ENCODE data around the gene EDA2R.

The EDA2R gene, protein sequence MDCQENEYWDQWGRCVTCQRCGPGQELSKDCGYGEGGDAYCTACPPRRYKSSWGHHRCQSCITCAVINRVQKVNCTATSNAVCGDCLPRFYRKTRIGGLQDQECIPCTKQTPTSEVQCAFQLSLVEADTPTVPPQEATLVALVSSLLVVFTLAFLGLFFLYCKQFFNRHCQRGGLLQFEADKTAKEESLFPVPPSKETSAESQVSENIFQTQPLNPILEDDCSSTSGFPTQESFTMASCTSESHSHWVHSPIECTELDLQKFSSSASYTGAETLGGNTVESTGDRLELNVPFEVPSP

DNA sequence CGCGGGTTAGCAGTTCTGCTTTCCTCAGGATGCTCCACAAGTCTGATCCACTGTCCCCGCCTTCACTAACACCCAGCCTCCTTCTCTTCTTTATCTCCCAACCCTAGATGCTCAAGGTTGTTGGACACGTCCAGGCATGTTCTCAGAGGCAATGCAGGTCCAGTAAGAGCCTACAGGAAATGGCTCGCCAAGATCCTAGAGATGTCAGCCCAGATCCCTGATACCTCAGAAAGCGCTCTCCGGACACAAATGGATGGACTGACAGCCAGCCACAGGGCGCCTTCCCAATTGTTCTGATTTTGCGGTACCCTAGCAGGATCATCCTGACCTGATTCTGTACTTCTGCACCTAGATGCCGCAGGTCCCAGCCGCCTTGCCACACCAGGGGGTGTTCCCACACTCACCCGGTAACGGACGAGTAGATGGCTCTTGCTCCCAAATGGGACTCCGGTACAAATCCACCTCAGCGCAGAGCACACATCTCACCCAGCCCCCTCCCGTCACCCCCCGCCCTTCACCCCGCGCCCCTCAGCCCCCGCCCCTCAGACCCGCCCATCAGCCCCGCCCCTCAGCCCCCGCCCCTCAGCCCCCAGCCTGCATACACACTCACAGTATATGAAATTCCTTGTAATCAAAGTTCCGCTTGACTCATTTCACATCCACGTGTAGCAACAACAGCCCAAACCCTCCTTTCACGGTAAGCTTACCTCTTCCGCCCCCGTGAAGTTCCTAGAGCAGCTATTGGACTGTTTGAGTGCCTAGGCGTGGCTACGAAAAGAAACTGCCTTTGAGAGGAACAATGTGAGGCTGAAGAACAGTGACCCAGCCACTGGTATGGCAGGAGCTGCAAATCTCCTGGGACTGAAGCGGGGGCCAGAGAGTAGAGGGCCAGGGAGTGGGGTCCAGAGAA lies at the start of gene EDA2R:
EDA2R (minus strand) TSS at position 488 of the 910 bp plus-strand sequence. CDS start 23,058 bp downstream, outside the sequence.
- DNase-seq (ENCODE audit: low read depth in 2 of 2) = no peak

DNA sequence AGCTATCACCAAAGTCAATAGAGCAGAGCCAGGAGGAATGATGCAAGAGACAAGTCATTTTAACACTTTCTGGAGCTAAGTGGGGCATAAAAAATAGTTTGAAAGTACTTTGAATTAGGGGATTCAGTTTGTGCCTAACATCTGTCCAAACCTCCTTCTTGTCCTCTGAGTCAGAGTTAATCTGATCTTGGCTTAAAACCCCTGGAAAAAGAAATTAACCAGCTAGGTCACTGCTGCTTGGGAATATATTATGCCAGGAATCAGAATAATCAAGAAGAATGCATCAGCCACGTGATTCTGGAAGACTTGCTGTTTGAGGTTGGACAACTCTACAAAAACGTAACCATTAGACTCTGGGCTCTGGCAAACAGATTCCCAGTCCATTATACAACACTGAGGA lies 45.3 kb upstream of the EDA2R start:
- no peak for DNase-seq (ENCODE audit: low read depth in 2 of 2)

DNA sequence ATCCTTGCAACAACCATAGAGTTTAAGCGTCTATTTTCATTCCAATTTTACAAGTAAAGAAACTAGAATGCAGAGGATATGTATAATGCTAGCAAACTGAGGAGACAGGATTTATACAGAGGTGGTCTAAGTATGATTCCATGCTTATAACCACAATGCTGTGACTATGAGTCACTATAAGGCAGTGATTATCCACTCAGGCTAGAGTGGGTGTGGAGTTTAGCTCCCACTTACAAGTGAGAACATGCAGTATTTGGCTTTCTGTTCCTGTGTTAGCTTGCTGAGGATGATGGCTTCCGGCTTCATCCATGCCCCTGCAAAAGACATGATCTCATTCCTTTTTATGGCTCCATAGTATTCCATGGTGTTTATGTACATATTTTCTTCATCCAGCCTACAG lies 41.6 kb upstream of the EDA2R start:
- no peak for DNase-seq (ENCODE audit: low read depth in 2 of 2)

DNA sequence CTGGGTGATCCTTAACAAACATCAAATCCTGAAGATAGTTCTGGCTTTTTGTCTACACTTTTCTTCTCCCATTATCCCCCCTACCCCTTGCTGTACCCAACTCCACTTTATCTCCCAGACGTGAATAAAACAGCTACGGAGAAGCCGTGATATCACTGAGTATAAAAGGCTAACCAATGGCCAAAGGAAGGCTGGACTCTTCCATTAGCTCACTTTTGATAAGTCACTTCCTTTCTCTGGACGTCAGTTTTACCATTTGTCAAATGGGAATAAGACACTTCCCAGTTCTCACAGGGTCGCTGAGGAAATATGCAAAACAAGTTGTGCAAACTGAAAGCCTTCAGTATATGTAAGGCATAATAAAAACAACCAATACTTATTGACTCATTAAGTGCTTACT lies 38.6 kb upstream of the EDA2R start:
- no peak for DNase-seq (ENCODE audit: low read depth in 2 of 2)

DNA sequence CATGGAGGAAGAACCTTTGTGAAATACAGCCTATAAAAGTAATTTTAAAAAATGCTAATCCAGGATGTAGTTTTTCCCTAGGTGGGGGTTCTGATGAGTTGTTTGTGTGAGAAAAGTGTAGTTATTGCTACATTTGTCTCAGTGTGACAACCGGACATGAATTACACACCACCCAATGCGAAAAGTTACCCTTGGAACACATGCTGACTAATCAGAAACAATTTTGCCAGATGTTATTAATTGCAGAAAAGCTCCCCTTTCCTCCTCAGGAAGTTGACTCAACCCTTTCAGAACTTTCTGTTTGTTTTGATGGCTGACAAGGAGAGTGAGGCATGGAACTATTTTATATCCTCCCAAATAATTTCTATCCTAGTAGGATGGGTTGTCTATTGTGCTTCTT lies 38.1 kb upstream of the EDA2R start:
- no peak for DNase-seq (ENCODE audit: low read depth in 2 of 2)

DNA sequence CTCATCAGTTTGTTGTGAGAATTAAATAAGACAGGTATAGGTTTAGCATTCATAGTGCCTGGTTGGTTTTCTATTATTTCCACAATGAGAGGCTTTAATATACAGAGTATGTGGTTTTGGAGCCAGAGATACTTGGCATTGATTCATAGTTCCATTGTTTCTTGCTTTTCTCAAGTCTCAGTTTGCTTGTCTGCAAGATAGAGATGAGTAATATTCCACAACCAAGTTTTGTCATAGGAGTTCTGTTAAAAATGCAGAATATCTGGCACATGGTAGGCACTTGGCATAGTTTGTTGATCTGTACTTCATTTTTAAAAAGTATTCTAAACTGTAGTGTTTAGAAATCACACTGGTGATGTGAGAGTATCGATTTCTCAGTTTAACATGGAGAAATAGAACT lies 37.5 kb upstream of the EDA2R start:
- DNase-seq (ENCODE audit: low read depth in 2 of 2) = no peak

DNA sequence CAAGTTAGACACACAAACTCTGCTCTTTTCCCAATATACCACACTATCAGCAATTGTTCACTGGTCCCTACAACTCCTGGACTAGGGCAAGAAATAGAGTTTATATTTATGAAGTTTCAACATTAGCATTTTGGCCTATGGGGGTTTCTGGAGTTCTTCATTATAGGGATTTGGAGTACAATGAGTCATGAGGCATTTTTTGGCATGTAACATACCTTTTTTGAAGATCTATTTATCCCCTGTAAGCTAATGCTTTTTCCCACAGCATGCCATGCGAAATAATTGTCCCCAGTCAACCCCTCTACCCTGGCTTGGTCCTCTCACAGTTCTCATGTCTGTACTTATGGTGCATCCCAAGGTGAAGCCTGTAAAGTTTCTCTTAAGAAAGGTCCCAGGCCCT lies 36.7 kb upstream of the EDA2R start:
- no peak for DNase-seq (ENCODE audit: low read depth in 2 of 2)

DNA sequence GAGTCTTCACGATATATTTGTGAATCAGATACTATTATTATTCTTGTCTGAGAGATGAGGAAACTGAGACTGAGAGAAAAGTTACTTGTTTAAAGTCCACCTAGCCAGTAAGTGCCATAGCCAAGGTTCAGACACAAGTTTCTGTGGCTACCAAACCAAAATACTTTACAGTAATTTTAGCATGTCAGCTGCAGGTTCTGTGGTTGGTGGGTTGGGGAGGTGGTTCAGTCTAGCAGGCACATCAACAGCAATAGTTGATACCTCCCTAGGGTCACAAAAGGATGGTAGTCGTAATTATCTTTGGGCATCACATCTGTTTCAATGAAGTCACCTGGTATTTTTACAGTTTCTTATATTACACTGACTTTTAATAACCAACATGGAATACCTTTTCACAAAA lies 35.6 kb upstream of the EDA2R start:
- DNase-seq (ENCODE audit: low read depth in 2 of 2) = no peak

DNA sequence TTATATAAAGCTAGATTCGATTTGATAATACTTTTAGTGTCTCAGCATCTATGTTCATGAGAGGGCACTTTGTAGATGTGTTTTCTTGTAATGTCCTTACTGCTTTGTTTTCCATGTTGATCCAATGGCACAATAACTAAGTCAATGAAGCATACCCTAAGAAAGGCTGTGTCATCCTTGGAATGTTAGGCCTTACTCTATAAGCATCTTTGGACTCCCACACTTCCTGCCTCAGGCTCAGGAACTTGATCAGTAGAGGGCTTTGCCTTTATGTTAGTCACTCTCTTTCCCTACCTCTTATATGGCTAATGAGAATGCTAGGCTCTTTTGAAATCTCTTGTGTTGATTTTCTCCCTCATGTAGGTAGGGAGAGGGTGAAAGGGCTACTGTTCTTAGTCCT lies 33.2 kb upstream of the EDA2R start:
- no peak for DNase-seq (ENCODE audit: low read depth in 2 of 2)

DNA sequence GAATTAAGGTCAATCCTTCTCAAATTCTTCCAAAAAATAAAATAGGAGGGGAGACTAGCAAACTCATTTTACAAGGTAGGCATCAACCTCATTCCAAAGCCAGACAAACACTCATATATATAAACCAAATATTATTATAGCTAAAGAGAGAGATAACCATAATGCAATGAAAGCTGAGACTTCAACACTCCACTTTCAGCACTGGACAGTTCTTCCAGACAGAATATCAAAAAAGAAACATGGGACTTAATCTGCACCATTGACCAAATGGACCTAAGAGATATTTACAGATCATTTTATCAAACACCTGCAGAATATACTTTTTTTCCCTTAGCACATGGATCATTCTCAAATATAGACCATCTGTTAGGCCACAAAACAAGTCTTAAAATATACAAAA lies 15.5 kb upstream of the EDA2R start:
- DNase-seq (ENCODE audit: low read depth in 2 of 2) = no peak

DNA sequence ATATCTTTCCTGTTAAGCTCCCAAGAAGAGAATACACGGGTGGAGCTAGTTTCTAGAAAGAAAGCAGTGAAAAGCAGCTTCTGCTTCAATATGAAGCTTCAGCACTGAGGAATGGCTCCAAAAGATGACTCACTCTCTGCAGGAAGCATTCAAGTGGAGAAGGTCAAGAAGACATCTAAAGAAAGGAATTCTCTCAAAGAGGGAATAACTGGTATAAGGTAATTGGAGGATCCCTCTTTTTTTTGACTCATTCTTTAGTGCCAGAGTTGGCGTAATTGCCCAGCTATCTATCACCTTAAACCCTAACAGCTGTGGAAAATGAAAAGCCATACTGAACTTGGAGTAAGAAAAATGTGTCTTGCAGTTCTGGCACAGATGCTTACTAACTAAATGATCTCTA lies 3.5 kb downstream of the EDA2R start:
- DNase-seq (ENCODE audit: low read depth in 2 of 2) = no peak

DNA sequence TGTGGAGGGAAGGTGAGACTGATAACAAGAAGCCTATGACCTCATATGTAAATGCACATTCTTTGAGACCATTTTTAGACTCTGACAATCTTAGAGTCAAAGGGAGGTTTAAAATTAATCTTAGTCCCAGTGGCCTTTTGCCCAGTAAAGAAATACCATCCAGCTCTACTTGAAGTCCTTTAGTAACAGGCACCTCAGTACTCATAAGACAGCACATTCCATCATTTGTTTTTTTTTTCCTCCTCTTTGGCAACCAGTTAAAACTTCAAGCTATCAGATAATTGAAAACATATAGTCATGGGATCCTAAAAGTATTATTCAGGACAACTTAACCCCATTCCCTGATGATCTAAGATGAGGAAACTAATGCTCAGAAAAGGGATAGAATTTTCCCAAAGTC lies 4.6 kb downstream of the EDA2R start:
- DNase-seq (ENCODE audit: low read depth in 2 of 2) = no peak

DNA sequence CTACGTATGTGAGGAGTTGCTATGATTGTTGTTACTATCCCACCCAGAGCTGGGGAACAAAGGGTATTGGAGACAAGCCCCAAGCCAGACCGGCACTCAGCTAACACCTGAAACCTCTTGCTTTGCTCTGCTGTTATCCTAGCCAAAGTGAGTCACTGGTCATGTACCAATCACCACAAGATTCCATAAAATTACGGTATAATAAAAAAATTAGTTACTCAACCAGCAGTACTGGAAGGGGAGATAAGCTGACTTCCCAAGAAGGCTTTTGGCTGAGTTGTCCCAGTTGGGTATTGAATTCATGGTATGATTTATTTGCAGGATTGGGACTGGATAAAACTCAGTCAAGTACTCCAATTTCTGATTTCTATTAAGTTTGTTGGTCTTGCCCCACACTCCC lies 5.3 kb downstream of the EDA2R start:
- DNase-seq (ENCODE audit: low read depth in 2 of 2) = no peak

DNA sequence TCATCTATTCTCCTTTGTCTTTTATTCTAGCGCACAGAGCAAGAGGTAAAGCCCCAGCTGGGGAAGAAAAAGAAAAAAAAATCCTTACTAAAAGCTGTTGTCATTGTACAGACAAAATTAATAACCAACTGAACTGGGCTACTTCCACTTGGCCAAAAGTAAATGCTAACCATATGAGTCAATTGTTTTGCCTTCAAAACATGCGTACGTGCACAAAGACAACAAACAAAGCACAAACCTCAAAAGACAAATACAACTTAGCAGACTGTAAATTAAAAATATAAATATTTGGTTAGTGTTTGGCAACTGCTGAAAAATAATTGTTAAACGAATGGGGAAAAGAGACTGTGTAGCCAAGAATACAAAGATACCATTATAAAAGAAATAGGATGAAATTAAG lies 5.9 kb downstream of the EDA2R start:
- DNase-seq (ENCODE audit: low read depth in 2 of 2) = no peak

DNA sequence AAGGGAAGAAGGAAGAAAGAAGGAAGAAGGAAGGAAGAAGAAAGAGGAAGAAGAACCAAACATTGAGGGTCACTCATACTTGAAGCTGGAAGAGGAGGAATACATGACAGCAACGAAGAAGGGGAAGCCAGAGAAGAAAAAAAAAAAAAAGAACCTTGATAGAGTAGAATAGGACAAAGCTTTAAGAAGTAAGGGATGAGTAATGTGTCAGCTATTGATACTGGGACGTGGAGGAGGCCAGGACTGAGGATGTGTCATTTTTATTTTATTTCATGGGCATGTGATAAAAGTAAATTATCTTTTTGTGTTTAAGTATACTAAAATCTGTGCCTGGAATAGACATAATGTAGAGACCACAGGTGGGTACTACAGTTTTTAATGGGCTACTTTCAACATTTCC lies 6.4 kb downstream of the EDA2R start:
- no peak for DNase-seq (ENCODE audit: low read depth in 2 of 2)

DNA sequence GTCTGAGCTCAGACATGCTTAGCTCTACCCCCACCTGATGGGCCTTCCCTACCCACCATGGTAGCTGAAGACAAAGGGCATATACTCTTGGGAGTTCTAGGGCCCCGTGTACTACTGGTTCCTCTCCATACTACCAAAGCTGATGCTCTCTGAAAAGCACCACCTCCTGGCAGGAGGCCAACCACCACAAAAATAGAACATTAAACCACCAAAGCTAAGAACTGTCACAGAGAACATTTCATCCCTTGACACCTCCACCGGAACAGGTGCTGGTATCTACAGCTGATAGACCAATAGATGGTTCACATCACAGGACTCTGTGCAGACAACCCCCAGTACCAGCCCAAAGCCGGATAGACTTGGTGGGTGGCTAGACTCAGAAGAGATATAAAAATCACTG lies 13.4 kb downstream of the EDA2R start:
- no peak for DNase-seq (ENCODE audit: low read depth in 2 of 2)

DNA sequence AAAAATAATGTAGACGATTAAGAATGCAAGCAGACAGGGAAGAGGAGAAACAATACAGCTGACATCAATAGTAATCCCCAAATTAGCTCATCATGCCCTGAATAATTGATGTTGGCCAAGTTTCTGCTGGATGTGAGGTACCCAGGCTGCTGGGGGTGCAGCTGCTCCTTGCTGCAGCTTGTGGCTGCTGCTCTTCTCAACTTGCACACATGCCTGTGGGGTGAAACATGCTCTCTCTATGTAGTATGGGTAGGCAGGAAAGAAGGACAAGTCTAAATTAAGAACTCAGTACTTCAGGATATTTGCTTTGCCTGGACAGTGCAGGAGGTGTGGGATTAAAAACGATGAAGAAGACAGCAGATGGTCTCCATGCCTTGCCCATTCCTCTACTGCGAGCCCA lies 16.7 kb downstream of the EDA2R start:
- no peak for DNase-seq (ENCODE audit: low read depth in 2 of 2)

DNA sequence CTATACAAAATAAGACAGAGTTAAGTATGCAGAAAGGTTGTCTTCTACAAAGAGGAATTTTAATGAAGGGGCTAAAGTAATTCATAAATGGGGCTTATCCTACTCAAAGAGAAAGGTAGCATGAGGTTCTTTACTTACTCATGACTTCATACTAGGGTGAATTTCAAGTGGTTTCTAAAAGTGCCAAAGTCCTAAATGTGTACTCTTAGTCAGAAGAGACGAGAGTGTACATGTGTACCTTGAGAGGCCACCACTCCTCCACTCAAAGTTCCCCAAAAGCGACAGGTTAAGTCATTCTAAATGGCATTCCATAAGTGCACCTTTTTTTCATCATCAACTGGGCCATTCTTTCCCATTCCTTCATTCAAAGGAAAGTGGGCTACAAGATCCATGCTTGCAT lies 21.9 kb downstream of the EDA2R start:
- no peak for DNase-seq (ENCODE audit: low read depth in 2 of 2)

DNA sequence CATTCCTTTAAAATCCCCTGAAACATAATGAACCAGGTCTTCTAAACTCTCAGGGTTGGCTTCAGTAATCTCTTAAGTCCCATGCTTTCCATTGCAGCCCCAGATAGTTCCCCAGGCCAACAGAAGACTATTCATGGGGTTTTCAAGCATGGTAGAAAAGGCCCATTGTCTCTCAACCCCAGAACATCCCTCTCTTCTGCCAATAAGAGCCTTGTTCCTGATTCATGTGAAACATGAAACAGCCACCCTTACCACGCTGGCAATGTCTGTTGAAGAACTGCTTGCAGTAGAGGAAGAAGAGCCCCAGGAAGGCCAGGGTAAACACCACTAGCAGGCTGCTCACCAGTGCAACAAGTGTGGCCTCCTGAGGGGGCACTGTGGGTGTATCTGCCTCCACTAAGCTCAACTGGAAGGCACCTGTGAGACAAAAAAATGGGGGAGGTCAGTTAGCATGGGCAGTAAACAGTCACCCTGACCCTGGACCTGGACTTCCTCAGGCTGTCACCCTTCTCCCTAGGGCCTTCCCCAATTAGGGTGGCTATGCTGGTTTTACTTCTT lies 36.4 kb downstream of the EDA2R start:
- DNase-seq (ENCODE audit: low read depth in 2 of 2) = no peak

DNA sequence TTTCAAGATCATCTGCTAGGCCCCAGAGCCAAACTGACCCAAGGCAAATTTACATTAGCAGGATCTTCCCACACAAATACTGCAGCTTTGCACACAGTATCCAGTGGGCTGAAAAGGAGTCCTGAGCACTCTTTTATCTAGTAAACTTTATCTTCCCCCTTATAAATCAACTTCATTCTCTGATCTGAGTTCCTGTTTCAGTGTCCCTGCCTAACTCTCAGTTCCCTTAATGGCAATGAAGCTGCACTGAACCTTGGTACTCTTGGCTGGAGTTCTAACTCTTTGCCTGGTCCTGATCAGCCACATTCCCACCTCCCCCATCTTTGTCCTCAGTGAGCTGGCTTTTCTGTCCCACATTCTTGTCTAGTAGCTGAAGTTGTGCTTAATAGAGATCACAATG lies 37.4 kb downstream of the EDA2R start:
- DNase-seq (ENCODE audit: low read depth in 2 of 2) = no peak

DNA sequence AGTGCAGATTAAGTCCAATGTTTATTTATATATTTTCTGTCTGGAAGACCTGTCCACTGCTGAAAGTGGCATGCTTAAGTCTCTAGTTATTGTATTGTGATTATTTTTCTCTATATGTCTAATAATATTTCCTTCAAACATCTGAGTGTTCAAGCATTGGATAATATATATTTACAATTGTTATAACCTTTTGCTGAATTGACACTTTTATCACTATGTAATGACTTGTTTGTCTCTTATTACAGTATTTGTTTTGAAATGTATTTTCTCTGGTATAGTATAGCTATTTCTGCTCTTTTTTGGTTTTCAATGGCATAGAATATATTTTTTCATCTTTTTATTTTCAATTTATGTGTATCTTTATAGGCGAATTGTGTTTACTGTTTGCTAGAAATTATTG lies 59.7 kb downstream of the EDA2R start:
- no peak for DNase-seq (ENCODE audit: low read depth in 2 of 2)

DNA sequence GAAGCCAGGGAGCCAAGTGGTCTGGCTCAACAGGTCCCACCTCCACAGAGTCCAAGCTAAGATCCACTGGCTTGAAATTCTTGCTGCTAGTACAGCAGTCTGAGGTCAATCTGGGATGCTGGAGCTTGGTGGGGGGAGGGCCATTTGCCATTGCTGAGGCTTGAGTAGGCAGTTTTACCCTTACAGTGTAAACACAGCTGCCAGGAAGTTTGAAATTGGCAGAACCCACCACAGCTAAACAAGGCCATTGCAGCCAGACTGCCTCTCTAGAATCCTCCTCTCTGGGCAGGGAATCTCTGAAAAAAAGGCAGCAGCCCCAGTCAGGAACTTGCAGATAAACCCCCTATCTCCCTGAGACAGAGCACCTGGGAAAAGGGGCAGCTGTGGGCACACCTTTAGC lies 84.9 kb downstream of the EDA2R start:
- no peak for DNase-seq (ENCODE audit: low read depth in 2 of 2)

DNA sequence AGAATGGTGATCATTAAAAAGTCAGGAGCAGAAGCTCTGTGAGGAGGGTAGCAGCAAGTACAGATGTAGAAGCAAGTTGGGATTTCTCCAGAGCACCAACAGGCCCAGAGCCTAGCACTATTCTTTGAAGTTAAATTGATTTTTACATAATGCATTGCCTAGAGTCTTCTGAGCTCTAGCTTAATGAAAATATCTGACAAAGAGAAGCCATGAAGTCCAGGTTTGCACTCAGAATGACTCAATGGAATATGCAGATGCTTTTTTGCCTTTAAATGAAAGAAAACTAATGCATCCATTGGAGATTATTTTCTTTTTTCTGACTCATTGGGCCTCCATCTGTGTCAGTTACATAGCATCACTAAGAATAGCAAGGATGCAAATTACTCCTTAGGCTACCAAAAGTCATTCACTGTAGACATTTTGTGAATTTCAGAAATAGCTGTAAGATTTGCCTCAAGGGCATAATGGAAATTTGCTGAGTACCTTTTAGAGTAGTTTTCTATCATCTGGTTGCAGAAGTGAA lies 91.0 kb downstream of the EDA2R start:
- no peak for DNase-seq (ENCODE audit: low read depth in 2 of 2)
